Fibroblast of mammary gland (primary cell): ENCODE results near the gene RNH1.

Source experiments
- DNase-seq: peaks from one replicate; pipeline ENCODE4 v3.0.0-alpha.2; 2010; ENCODE audit warnings: low read depth
- H3K4me3 ChIP-seq: 2 replicates; pipeline ENCODE4 v1.5.1; 2011; ENCODE audit warnings: low read depth, mild to moderate bottlenecking, low read length, moderate library complexity; ENCODE audit not compliant: control insufficient read depth
- TF ChIP-seq, protein P1 (sequence below): conservative IDR thresholded peaks from 2 replicates; pipeline ENCODE4 v1.5.1; 2011; ENCODE audit warnings: low read depth, low read length, inconsistent platforms; ENCODE audit not compliant: control insufficient read depth, insufficient read depth

The RNH1 gene

GRCh38 chr11:455566-456147, 51.4 kb downstream of the RNH1 start:
- DNase-seq, result no peak
- H3K4me3 ChIP-seq, result no peak overlapping the region
- TF ChIP-seq, protein P1, sequence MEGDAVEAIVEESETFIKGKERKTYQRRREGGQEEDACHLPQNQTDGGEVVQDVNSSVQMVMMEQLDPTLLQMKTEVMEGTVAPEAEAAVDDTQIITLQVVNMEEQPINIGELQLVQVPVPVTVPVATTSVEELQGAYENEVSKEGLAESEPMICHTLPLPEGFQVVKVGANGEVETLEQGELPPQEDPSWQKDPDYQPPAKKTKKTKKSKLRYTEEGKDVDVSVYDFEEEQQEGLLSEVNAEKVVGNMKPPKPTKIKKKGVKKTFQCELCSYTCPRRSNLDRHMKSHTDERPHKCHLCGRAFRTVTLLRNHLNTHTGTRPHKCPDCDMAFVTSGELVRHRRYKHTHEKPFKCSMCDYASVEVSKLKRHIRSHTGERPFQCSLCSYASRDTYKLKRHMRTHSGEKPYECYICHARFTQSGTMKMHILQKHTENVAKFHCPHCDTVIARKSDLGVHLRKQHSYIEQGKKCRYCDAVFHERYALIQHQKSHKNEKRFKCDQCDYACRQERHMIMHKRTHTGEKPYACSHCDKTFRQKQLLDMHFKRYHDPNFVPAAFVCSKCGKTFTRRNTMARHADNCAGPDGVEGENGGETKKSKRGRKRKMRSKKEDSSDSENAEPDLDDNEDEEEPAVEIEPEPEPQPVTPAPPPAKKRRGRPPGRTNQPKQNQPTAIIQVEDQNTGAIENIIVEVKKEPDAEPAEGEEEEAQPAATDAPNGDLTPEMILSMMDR, result no peak

DNA sequence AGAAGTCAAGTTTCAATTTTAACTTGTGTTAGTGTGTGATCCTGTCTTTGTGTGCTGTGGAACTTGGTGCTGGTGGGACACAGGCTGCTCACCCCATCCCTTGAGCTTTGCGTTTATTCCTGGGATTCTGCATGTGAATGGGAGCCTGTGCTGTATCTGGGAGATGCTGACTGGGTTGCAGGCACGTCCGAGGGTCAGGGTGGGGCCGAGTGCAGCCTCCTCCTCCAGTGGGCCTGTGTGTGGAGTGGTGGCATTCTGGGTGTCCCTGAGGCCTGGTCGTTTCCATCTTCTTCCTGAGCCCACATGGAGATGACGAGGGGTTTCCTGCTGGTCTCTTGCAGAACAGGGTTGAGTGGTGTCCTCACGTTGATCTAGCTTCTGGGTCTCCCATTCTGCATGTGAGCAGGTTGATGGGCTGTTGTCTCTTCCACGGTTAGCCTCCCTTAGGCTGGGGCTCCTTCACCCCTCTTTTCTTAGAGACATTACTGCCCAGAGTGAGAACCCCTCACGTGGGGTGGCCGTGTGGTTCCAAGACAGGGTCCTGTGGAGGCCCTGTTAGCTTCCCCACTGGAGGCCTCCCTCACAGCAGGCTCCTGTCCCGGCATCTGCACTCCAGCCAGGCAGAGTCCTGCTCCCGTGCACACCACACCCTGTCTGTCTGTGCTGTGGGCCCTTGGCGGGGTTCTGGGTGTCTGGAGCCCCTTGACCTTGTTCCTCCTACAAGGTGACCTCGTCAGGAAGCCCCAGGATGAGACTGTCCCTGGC, 52.1 kb downstream of the RNH1 start:
- no peak for DNase-seq
- no peak overlapping the region for H3K4me3 ChIP-seq
- TF ChIP-seq, protein P1, result no peak

GRCh38 chr11:454043-454442, 53.0 kb downstream of the RNH1 start:
- H3K4me3 ChIP-seq, result no peak overlapping the region
- DNase-seq, result no peak
- TF ChIP-seq, protein P1, result no peak

DNA sequence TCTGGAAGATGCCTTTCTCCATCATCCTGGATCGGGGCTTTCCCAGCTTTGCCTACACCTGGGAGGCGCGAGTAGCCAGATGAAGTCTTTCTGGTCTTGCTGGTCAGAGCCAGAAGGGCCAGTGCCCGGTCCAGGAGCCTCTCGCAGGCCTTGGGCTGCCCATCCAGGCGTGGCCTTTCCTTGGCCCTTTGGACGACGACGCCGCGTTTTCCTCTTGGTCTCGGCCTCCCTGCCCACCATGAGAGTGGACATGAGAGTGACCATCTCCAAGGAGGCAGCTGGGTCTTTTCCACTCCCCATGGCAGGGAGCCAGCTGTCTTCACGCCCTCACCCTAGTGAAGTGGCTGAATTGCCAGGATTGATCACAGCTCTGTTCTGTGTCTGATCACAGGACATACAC, 53.5 kb downstream of the RNH1 start:
- no peak for DNase-seq
- H3K4me3 ChIP-seq, result no peak overlapping the region
- TF ChIP-seq, protein P1, result no peak

GRCh38 chr11:452916-453527, 54.0 kb downstream of the RNH1 start:
- no peak for DNase-seq
- no peak overlapping the region for H3K4me3 ChIP-seq
- TF ChIP-seq, protein P1, result no peak

DNA sequence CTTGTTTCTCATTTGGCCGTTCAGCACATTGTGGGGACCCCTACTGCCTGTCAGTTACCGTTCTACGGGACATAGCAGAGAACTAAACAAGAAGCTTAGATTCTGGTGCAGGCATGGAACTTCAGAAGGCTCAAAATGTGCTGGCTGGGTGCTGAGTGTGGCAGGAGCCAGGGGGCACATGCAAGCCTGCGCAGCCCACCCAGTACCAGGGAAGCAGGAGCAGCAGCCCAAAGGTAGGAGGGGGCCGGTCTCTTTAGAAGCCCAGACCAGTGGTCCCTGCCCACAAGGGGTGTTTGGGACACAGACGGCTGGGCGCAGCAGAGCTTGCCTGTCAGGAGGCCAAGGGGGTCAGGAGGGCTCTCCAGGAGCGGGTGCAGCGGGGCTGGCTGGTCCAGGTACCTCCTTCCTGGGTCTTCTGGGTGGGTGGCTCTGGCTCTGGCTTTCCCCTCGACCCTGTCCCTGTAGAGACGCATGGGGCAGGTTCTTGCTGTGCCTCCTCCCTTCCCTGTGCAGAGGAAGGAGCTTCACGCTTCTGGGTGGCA, 54.8 kb downstream of the RNH1 start:
- no peak for DNase-seq
- no peak overlapping the region for H3K4me3 ChIP-seq
- TF ChIP-seq, protein P1, result no peak
